ENCODE data around the gene HSD17B14.
"Not testable (repeated sequence)": the region's sequence is repeated elsewhere in the genome, so short reads cannot be mapped to it uniquely, and the experiment has no call there.

HSD17B14 gene

DNA sequence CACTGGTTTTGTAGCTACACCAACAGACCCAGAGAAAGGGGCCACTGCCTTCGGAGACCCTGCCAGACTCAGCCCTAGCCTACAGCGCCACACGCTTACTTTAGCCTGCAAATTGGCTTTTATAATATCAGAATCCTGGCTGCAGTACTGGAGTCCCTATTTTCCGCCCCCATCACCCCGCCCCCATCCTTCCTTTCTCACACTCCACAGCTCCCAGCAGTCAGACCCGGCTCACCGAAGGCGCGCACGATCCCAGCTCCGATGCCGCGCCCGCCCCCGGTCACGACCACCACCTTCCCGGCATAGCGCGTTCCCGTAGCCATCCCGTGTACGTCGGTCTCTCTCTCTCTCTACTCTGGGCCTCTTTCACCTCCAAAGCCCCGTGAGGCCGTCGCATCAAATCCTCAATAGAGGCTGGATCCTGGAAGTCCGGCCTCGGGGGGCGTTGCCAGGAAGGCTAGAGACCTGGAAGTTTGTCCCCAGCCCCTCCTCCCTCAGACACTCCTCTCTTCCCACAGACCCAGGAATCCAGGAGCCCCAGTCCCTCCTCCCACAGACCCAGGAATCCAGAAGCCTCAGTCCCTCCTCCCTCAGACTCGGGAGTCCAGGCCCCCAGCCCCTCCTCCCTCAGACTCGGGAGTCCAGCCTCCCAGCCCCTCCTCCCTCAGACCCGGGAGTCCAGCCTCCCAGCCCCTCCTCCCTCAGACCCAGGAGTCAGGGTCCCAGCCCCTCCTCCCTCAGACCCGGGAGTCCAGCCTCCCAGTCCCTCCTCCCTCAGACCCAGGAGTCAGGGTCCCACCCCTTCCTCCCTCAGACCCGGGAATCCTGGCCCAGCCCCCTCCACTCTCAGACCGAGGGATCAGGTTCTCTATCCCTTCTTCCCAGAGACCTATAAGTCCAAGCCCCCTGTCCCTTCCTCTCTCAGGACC, at the start of gene HSD17B14:
Gene HSD17B14, minus strand, starts transcription at position 403 of the 929 bp plus-strand sequence. Its CDS starts 80 bp downstream, at position 323.
- DNase-seq (ENCODE audit: low read depth in 2 of 2): peak in 1 of 2 donors; percentile 65

DNA sequence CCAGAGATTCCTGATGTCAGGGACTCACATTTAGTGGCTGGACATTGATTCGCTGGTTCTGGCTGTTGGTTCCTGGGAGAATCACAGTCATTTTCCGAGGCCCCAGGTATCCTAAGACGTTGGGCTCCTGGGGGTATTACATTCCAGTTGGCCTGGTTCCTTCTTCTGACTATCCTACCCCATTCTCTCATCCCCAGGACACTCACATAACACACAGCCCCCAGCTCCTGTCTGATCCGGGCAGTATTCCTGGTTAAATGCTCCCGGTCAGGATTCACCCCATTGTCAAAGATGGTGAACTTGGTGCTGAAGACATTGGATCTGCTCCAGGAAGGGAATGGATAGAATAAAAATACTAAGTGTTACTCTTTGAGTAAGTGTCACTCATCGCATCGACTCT, 47.4 kb upstream of the HSD17B14 start:
- TF ChIP-seq, protein P1, sequence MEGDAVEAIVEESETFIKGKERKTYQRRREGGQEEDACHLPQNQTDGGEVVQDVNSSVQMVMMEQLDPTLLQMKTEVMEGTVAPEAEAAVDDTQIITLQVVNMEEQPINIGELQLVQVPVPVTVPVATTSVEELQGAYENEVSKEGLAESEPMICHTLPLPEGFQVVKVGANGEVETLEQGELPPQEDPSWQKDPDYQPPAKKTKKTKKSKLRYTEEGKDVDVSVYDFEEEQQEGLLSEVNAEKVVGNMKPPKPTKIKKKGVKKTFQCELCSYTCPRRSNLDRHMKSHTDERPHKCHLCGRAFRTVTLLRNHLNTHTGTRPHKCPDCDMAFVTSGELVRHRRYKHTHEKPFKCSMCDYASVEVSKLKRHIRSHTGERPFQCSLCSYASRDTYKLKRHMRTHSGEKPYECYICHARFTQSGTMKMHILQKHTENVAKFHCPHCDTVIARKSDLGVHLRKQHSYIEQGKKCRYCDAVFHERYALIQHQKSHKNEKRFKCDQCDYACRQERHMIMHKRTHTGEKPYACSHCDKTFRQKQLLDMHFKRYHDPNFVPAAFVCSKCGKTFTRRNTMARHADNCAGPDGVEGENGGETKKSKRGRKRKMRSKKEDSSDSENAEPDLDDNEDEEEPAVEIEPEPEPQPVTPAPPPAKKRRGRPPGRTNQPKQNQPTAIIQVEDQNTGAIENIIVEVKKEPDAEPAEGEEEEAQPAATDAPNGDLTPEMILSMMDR (IDR thresholded peaks at IDR 0.05; ENCODE audit: low read depth, low read length): no peak
- no peak overlapping the region for H3K4me3 ChIP-seq (replicated peaks in 1 of 2; ENCODE audit: low read depth in 2 of 2, low read length in 2 of 2)
- no peak for DNase-seq (ENCODE audit: low read depth in 2 of 2)

More for the DNA sequence above, at the start of gene HSD17B14:
- TF ChIP-seq, protein P1 (IDR thresholded peaks at IDR 0.05; ENCODE audit: low read depth, low read length): no peak
- peak within 1 kb of the TSS; percentile 51 to 54 for H3K4me3 ChIP-seq (replicated peaks in 1 of 2; ENCODE audit: low read depth in 2 of 2, low read length in 2 of 2)

DNA sequence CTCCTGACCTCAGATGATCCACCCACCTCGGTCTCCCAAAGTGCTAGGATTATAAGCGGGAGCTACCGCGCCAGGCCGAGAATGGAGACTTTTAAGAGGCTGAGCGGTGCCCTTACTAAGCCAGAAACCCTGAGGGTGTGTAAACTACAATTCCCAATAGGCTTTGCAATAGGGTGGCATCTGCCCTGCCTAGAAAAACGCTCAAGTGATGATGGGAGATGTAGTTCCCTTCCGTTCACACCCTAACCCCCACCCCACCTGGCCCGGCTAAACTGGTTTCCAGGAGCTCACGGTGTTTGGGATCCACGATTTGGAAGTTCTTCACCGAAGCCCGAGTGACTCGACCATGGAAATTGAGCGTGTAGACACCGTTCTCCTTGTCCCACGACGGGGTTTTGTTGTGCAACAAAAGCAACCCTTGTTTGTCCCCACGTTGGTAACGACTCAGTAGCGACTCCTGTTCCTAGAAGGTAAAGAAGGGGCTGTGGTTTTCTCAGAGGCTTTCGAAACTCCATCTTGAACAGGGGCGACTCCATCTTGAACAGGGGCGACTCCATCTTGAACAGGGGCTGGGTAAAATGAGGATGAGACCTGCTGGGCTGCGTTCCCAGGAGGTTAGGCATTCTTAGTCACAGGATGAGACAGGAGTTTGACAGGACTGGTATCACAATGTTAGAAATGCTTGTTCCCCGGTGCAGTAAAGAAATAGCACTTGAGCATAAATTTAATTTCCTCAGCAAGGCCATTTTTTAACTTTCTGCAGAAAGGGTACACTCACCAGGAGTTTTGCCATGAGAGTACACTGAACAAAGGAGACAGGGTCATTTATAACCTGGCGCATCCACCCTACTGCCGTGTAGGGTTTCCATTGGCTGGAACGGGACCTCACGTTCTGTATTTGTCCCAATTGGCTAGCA, 45.7 kb upstream of the HSD17B14 start:
- TF ChIP-seq, protein P1 (IDR thresholded peaks at IDR 0.05; ENCODE audit: low read depth, low read length): no peak
- H3K4me3 ChIP-seq (replicated peaks in 1 of 2; ENCODE audit: low read depth in 2 of 2, low read length in 2 of 2): no peak overlapping the region
- no peak for DNase-seq (ENCODE audit: low read depth in 2 of 2)

DNA sequence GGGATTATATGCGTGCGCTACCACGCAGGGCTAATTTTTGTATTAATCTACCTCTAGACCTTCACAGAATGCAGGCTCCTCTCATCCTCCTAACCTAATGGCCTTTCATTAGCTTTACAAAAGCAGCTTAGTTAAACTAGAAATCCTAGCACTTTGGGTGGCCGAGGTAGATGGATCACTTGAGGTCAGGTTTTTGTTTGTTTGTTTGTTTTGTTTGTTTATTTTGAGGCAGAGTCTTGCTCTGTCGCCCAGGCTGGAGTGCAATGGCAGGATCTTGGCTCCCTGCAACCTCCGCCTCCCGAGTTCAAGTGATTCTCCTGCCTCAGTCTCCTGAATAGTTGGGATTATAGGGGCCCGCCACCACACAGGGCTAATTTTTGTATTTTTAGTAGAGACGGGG, 43.4 kb upstream of the HSD17B14 start:
- not testable (repeated sequence) for DNase-seq (ENCODE audit: low read depth in 2 of 2); H3K4me3 ChIP-seq (replicated peaks in 1 of 2; ENCODE audit: low read depth in 2 of 2, low read length in 2 of 2)

DNA sequence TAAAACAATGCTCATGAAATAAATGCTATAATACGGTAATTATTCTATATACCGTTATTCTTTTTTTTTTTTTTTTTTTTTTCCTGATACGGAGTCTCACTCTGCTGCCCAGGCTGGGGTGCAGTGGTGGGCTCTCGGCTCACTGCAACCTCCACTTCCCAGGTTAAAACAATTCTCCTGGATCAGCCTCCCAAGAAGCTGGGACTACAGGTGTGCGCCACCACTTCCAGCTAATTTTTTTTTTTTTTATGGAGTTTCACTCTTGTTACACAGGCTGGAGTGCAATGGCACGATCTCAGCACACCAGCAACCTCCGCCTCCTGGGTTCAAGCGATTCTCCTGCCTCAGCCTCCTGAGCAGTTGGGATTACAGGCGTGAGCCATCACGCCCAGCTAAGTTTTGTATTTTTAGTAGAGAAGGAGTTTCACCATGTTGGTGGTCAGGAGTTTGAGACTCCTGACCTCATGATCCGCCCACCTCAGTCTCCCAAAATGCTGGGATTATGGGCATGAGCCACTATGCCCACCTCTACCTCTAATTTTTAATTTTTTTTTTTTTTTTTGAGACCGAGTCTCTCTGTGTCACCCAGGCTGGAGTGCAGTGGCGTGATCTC, 42.8 kb upstream of the HSD17B14 start:
- DNase-seq (ENCODE audit: low read depth in 2 of 2): no peak
- H3K4me3 ChIP-seq (replicated peaks in 1 of 2; ENCODE audit: low read depth in 2 of 2, low read length in 2 of 2): no peak overlapping the region
- TF ChIP-seq, protein P1 (IDR thresholded peaks at IDR 0.05; ENCODE audit: low read depth, low read length): no peak

DNA sequence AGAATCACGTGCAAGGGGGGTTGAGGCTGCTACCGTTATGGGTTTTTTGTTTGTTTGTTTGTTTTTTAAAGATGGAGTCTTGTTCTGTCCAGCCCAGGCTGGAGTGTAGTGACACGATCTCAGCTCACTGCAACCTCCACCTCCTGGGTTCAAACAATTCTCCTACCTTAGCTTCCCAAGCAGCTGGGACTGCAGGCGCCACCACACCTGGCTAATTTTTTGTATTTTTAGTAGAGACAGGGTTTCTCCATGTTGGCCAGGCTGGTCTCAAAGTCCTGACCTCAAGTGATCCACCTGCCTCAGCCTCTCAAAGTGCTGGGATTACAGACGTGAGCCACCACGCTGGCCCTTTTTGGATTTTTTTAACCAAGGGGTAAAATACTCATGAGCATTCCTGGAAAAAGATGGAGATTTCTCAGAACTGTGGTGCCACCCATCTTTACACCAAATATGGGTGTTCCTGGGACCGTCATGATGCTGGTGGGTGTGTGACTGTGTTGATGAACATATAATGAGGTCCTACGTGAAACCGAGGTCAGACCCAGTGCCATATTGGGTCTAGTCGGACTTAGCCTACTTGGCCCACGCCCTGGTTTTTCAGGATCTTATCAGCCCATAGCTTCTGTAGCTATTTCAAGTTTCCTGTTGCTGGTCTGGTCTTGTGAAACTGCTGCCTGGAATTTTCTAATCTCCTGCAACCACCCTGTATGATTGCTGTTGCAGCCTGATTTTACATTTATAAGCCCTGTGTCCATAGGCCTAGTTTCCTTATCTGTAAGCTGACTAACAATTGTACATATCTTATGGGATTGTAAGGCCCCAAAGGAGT, 42.1 kb upstream of the HSD17B14 start:
- DNase-seq (ENCODE audit: low read depth in 2 of 2): peak; percentile 61 to 97
- no peak overlapping the region for H3K4me3 ChIP-seq (replicated peaks in 1 of 2; ENCODE audit: low read depth in 2 of 2, low read length in 2 of 2)
- TF ChIP-seq, protein P1 (IDR thresholded peaks at IDR 0.05; ENCODE audit: low read depth, low read length): no peak
